Calu3 (cell line): ENCODE measurements around the gene ZBTB7A. TPM values are rescaled to one million over a fixed set of nuclear protein-coding genes. Genes with fewer than 3 reads are reported as not detected.

Source experiments
- BruUV-seq: library from RNA; stranded (reverse); fragments of 400-500 nt; replicated peaks from 2 replicates; lab custom pipeline; 2021; lab: Mats Ljungman, UMichigan
- CTCF ChIA-PET: fragments of 300-600 bp; sonication (Branson Sonifier 250); formaldehyde crosslinking; loops from one replicate; lab custom pipeline; 2022; ENCODE audit warnings: antibody characterized with exemption; lab: Charles Lee
- DNase-seq: peaks from one replicate; pipeline ENCODE4 v3.0.0; 2022
- H3K27ac Mint-ChIP-seq: one replicate; pipeline ENCODE4 v1.8.0; 2022; ENCODE audit warnings: mixed read lengths; ENCODE audit not compliant: unreplicated experiment
- H3K27me3 Mint-ChIP-seq: one replicate; pipeline ENCODE4 v1.8.0; 2022; ENCODE audit warnings: mixed read lengths; ENCODE audit not compliant: unreplicated experiment
- H3K36me3 Mint-ChIP-seq: one replicate; pipeline ENCODE4 v1.8.0; 2022; ENCODE audit warnings: mild to moderate bottlenecking, moderate library complexity, mixed read lengths; ENCODE audit not compliant: insufficient read depth, unreplicated experiment
- H3K4me1 Mint-ChIP-seq: one replicate; pipeline ENCODE4 v1.8.0; 2022; ENCODE audit warnings: mild to moderate bottlenecking, low read depth, mixed read lengths; ENCODE audit not compliant: unreplicated experiment
- H3K4me3 Mint-ChIP-seq: one replicate; pipeline ENCODE4 v1.8.0; 2022; ENCODE audit warnings: mild to moderate bottlenecking, low read depth, moderate library complexity, mixed read lengths; ENCODE audit not compliant: unreplicated experiment
- H3K9me3 Mint-ChIP-seq: one replicate; pipeline ENCODE4 v1.8.0; 2022; ENCODE audit warnings: low read depth, mixed read lengths; ENCODE audit not compliant: unreplicated experiment
- intact Hi-C: fragments of 100-400 bp; cut with micrococcal nuclease; formaldehyde crosslinking; loops from one replicate; pipeline ENCODE4 v1.10.0; 2022; ENCODE audit not compliant: unreplicated experiment
- total RNA-seq: library from RNA; stranded (reverse); gene quantifications from 2 replicates; pipeline ENCODE4 v1.2.3, GENCODE V29; 2022
- TF ChIP-seq, protein P1 (sequence below): fragments of 200-600 bp; IDR thresholded peaks from one replicate; pipeline ENCODE4 v1.8.0; 2022; ENCODE audit warnings: antibody characterized with exemption; ENCODE audit not compliant: unreplicated experiment

Gene ZBTB7A
- total RNA-seq, 1 experiment from 2014 or later = 38.0 TPM

DNA sequence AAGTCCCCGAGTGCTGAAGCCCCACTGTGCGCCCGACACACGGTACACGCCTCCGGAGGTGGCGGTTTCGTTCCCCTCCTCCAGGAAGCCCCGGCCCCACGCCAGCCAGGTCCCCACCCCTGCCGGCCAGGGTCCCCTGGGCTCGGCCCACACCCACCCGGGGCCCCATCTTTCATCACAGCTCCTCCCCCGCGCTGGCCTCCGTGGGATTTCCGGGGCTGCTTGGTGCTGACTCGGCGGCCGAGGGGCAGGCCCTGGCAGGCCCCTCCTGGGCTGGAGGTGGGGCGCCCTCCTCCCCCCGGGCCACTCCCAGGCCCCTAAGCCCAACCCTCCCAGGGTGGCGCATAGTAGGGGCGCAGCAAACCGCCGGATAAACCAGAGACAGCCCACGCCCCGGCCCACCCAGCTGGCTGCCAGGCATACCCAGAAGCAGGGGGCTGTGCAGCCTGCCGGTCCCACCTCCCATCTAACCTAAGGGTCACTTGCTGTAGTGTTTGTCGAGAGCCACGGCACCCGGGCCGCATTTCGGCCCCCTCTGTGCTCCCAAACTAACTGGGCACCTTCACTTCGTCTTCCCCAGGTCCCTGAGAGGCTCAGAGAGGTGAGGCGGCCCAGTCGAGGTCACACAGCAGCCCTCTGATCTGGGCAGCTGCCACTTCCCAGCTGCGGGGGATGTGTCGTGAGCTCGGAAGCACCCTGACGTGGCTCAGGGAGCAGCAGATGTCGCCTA, 6.6 kb downstream of the ZBTB7A start:
- Mint-ChIP-seq H3K27ac (peak overlapping the region; percentile 80), H3K9me3 (no peaks in the 10 kb centered on the region), H3K27me3 (no peaks in the 10 kb centered on the region), H3K4me3 (peak overlapping the region; percentile 82), H3K4me1 (peaks cover 8% of the 10 kb centered on the region), H3K36me3 (peaks cover 89% of the 10 kb centered on the region)
- intact Hi-C loops = loop anchor here (10.0 kb wide), 1 partner anchor 125 kb away; the partner anchor contains the start of genes ANKRD24 and SIRT6
- peak; percentile 72 for DNase-seq
- TF ChIP-seq, protein P1, sequence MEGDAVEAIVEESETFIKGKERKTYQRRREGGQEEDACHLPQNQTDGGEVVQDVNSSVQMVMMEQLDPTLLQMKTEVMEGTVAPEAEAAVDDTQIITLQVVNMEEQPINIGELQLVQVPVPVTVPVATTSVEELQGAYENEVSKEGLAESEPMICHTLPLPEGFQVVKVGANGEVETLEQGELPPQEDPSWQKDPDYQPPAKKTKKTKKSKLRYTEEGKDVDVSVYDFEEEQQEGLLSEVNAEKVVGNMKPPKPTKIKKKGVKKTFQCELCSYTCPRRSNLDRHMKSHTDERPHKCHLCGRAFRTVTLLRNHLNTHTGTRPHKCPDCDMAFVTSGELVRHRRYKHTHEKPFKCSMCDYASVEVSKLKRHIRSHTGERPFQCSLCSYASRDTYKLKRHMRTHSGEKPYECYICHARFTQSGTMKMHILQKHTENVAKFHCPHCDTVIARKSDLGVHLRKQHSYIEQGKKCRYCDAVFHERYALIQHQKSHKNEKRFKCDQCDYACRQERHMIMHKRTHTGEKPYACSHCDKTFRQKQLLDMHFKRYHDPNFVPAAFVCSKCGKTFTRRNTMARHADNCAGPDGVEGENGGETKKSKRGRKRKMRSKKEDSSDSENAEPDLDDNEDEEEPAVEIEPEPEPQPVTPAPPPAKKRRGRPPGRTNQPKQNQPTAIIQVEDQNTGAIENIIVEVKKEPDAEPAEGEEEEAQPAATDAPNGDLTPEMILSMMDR = no peak
- no TSS peak for BruUV-seq
- CTCF ChIA-PET = no interaction called here

- TF ChIP-seq, protein P1 = no peak
- CTCF ChIA-PET = no interaction called here
- Mint-ChIP-seq H3K27ac (peak overlapping the region; percentile 56), H3K4me3 (peak overlapping the region; percentile 82), H3K36me3 (peaks cover 88% of the 10 kb centered on the region), H3K4me1 (peaks cover 8% of the 10 kb centered on the region), H3K9me3 (no peaks in the 10 kb centered on the region), H3K27me3 (no peaks in the 10 kb centered on the region)
- no peak for DNase-seq
- intact Hi-C loops = loop anchor here (10.0 kb wide), 1 partner anchor 125 kb away; the partner anchor contains the start of genes ANKRD24 and SIRT6
- no TSS peak for BruUV-seq
Measured at GRCh38 chr19:4059453-4059871, 7.2 kb downstream of the ZBTB7A start.

GRCh38 chr19:4058693-4059452, 7.8 kb downstream of the ZBTB7A start:
- DNase-seq = no peak
- Mint-ChIP-seq H3K27me3 (no peaks in the 10 kb centered on the region), H3K9me3 (no peaks in the 10 kb centered on the region), H3K4me3 (peak overlapping the region; percentile 82), H3K4me1 (peaks cover 8% of the 10 kb centered on the region), H3K36me3 (peaks cover 82% of the 10 kb centered on the region), H3K27ac (peak overlapping the region; percentile 56)
- TF ChIP-seq, protein P1 = no peak
- BruUV-seq = TSS peak; percentile 69
- intact Hi-C loops = loop anchor here (10.0 kb wide), 1 partner anchor 126 kb away; the partner anchor contains the start of genes ANKRD24 and SIRT6
- CTCF ChIA-PET = interaction anchor here (0.6 to 1.0 kb wide), 2 partner anchors 71 to 81 kb away, joined by 3 to 6 read pairs; no protein-coding TSS in a partner anchor

GRCh38 chr19:4057931-4058692, 8.6 kb downstream of the ZBTB7A start:
- peak overlapping the region; percentile 82 for H3K4me3 Mint-ChIP-seq
- no TSS peak for BruUV-seq
- peak overlapping the region; percentile 56 for H3K27ac Mint-ChIP-seq
- TF ChIP-seq, protein P1 = no peak
- intact Hi-C loops = loop anchor here (10.0 kb wide), 1 partner anchor 127 kb away; the partner anchor contains the start of genes ANKRD24 and SIRT6
- H3K9me3 Mint-ChIP-seq = no peaks in the 10 kb centered on the region
- no peaks in the 10 kb centered on the region for H3K27me3 Mint-ChIP-seq
- CTCF ChIA-PET = interaction anchor here (0.6 to 1.0 kb wide), 3 partner anchors 71 to 319 kb away, joined by 3 to 6 read pairs (median 4); no protein-coding TSS in a partner anchor
- peaks cover 16% of the 10 kb centered on the region for H3K4me1 Mint-ChIP-seq
- DNase-seq = peak; percentile 88
- H3K36me3 Mint-ChIP-seq = peaks cover 81% of the 10 kb centered on the region
